Measurements from ENCODE around the gene REM1.

DNA sequence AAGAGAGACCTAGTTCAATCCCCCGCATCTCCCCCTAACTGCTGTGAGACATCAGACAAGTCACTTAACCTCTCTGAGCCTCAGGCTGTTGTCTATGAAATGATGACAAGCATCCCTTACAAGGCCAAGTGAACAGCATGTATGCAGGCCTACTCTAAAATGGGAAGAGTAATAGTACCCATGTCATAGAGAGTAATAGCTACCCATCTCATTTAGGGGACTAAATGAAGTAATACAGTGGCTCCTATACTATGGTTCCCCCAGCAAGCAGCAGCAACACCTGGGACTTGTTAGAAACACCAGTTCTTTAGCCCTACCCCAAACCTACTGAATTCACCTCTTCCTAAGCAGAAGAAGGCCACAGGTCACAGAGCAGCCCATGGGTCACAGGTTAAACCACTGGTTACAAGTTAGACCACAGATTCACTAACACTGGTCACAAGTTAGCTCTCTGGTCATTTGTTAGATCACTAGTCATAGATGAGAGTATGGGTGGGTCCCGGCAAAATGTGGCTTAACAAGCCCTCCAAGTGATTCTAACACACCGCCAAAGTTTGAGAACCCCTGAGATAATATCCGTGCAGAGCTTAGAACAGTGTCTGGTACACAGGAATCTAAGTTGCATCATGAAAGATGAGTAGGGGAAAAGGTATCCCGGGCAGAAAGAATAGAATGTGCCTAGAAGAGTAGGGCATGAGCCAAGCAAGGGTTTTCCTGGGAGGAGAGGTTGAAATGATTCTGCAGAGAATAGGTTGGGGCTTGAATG is 1.6 kb upstream of the REM1 start:
- TF ChIP-seq, protein P1, sequence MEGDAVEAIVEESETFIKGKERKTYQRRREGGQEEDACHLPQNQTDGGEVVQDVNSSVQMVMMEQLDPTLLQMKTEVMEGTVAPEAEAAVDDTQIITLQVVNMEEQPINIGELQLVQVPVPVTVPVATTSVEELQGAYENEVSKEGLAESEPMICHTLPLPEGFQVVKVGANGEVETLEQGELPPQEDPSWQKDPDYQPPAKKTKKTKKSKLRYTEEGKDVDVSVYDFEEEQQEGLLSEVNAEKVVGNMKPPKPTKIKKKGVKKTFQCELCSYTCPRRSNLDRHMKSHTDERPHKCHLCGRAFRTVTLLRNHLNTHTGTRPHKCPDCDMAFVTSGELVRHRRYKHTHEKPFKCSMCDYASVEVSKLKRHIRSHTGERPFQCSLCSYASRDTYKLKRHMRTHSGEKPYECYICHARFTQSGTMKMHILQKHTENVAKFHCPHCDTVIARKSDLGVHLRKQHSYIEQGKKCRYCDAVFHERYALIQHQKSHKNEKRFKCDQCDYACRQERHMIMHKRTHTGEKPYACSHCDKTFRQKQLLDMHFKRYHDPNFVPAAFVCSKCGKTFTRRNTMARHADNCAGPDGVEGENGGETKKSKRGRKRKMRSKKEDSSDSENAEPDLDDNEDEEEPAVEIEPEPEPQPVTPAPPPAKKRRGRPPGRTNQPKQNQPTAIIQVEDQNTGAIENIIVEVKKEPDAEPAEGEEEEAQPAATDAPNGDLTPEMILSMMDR (IDR thresholded peaks at IDR 0.05 in 8 of 11, conservative IDR thresholded peaks at IDR 0.05 in 3 of 11), result no peak
- TF ChIP-seq POLR2A (IDR thresholded peaks at IDR 0.05), result no peak
